Activated T-cell treated with anti-CD3 and anti-CD28 coated beads for 4 hours (primary cell): ENCODE results near the gene RXFP3.

Experiments
- DNase-seq: peaks from one replicate; pipeline ENCODE4 v3.0.0-alpha.2; 2020

The RXFP3 gene

GRCh38 chr5:33984178-33984577 lies 48.0 kb downstream of the RXFP3 start:
- DNase-seq, result no peak

- no peak for DNase-seq
Observed at GRCh38 chr5:33984671-33985124, 48.5 kb downstream of the RXFP3 start, which contains the start of gene SLC45A2. Gene SLC45A2, minus strand, starts transcription at chr5:33984693. Its CDS starts 110 bp downstream, at chr5:33984583.

- DNase-seq, result no peak
Observed at GRCh38 chr5:33985447-33985846, 49.3 kb downstream of the RXFP3 start.
